Neural progenitor cell (in vitro differentiated cells): Measurements from ENCODE around the gene ZFAND5. TPM values are rescaled to one million over a fixed set of nuclear protein-coding genes. Genes with fewer than 3 reads are reported as not detected.

Source experiments
- DNase-seq: peaks from one replicate; pipeline ENCODE4 v3.0.0-alpha.2; 2016; ENCODE audit warnings: low spot score
- H2AFZ ChIP-seq: fragments of 200-600 bp; sonication (generic); replicated peaks from 2 replicates; pipeline ENCODE4 v1.6.1; 2016; ENCODE audit warnings: antibody characterized with exemption
- H3F3A ChIP-seq: fragments of 200-600 bp; sonication (generic); 2 replicates; pipeline ENCODE4 v1.6.1; 2016; ENCODE audit warnings: antibody characterized with exemption, low read depth
- H3K27ac ChIP-seq: fragments of 200-600 bp; sonication (generic); 2 replicates; pipeline ENCODE4 v1.5.1; 2016; ENCODE audit warnings: mild to moderate bottlenecking
- H3K27me3 ChIP-seq: fragments of 200-600 bp; sonication (generic); 2 replicates; pipeline ENCODE4 v1.6.1; 2016; ENCODE audit warnings: mild to moderate bottlenecking, moderate library complexity
- H3K36me3 ChIP-seq: fragments of 200-600 bp; sonication (generic); 2 replicates; pipeline ENCODE4 v1.5.1; 2016
- H3K4me1 ChIP-seq: fragments of 200-600 bp; sonication (generic); 2 replicates; pipeline ENCODE4 v1.6.1; 2016; ENCODE audit warnings: mixed run types
- H3K4me2 ChIP-seq: fragments of 200-600 bp; sonication (generic); 2 replicates; pipeline ENCODE4 v1.6.1; 2016
- H3K4me3 ChIP-seq: fragments of 200-600 bp; sonication (generic); 2 replicates; pipeline ENCODE4 v1.5.1; 2016
- H3K79me2 ChIP-seq: fragments of 200-600 bp; sonication (generic); 2 replicates; pipeline ENCODE4 v1.6.1; 2016; ENCODE audit warnings: low read depth
- H3K9ac ChIP-seq: fragments of 200-600 bp; sonication (generic); 2 replicates; pipeline ENCODE4 v1.6.1; 2016
- H3K9me3 ChIP-seq: fragments of 200-600 bp; sonication (generic); 2 replicates; pipeline ENCODE4 v1.5.1; 2016; ENCODE audit warnings: low read depth
- H4K20me1 ChIP-seq: fragments of 200-600 bp; sonication (generic); 2 replicates; pipeline ENCODE4 v1.6.1; 2016; ENCODE audit warnings: low read depth
- H3K27ac Mint-ChIP-seq: 3 replicates; pipeline ENCODE4 v1.8.0; 2021; ENCODE audit warnings: mixed read lengths
- H3K27me3 Mint-ChIP-seq: 2 replicates; pipeline ENCODE4 v1.8.0; 2022; ENCODE audit warnings: low read depth, mild to moderate bottlenecking, inconsistent platforms, moderate library complexity, mixed read lengths; ENCODE audit not compliant: insufficient read depth
- H3K36me3 Mint-ChIP-seq: 3 replicates; pipeline ENCODE4 v1.8.0; 2021; ENCODE audit warnings: mixed read lengths
- H3K4me1 Mint-ChIP-seq: 3 replicates; pipeline ENCODE4 v1.8.0; 2021; ENCODE audit warnings: mixed read lengths
- H3K4me3 Mint-ChIP-seq: 3 replicates; pipeline ENCODE4 v1.8.0; 2021; ENCODE audit warnings: mild to moderate bottlenecking, moderate library complexity, mixed read lengths
- H3K9me3 Mint-ChIP-seq: 3 replicates; pipeline ENCODE4 v1.8.0; 2020; ENCODE audit warnings: mixed read lengths
- CTCF ChIP-seq: fragments of 200-600 bp; sonication (generic); IDR thresholded peaks from 2 replicates; pipeline ENCODE4 v1.5.1; 2017; ENCODE audit warnings: antibody characterized with exemption, mild to moderate bottlenecking
- EZH2 ChIP-seq: fragments of 200-600 bp; sonication (generic); IDR thresholded peaks from 2 replicates; pipeline ENCODE4 v1.6.1; 2017; ENCODE audit warnings: antibody characterized with exemption, mild to moderate bottlenecking, moderate library complexity
- EZH2phosphoT487 ChIP-seq: fragments of 200-600 bp; sonication (generic); IDR thresholded peaks from 2 replicates; pipeline ENCODE4 v1.6.1; 2017; ENCODE audit warnings: antibody characterized with exemption
- total RNA-seq: library from RNA; depleted of rRNA; stranded (reverse); fragments of >200 nt; gene quantifications from 2 replicates; pipeline ENCODE4 v1.2.3, GENCODE V29; 2015; ENCODE audit warnings: low replicate concordance

ZFAND5 gene
- total RNA-seq, 1 donor from 2014 or later, result 162 TPM

- no peak for DNase-seq
- H3K9me3 Mint-ChIP-seq, result no peaks in the 10 kb centered on the region
- no peaks in the 10 kb centered on the region for H3K27me3 ChIP-seq
- H3K4me3 Mint-ChIP-seq, result no peak overlapping the region
- H3K27me3 Mint-ChIP-seq, result peaks cover under 1% of the 10 kb centered on the region
- H3K4me1 Mint-ChIP-seq, result peaks cover 14% of the 10 kb centered on the region
- H2AFZ ChIP-seq, result no peak overlapping the region
- no peak overlapping the region for H3K4me2 ChIP-seq
- TF ChIP-seq CTCF (no peak), EZH2phosphoT487 (no peak), EZH2 (no peak)
- H3K27ac Mint-ChIP-seq, result no peak overlapping the region
- peaks cover under 1% of the 10 kb centered on the region for H4K20me1 ChIP-seq
- H3K36me3 ChIP-seq, result peaks cover 1% of the 10 kb centered on the region
- no peak overlapping the region for H3K27ac ChIP-seq
- H3F3A ChIP-seq, result peaks cover 25% of the 10 kb centered on the region
- peaks cover 8% of the 10 kb centered on the region for H3K36me3 Mint-ChIP-seq
- no peak overlapping the region for H3K4me3 ChIP-seq
- H3K4me1 ChIP-seq, result no peaks in the 10 kb centered on the region
- no peaks in the 10 kb centered on the region for H3K9me3 ChIP-seq
- H3K9ac ChIP-seq, result no peak overlapping the region
- no peaks in the 10 kb centered on the region for H3K79me2 ChIP-seq
Observed at GRCh38 chr9:72349240-72349639, 15.8 kb downstream of the ZFAND5 start.

GRCh38 chr9:72346333-72346732 lies 18.7 kb downstream of the ZFAND5 start:
- no peaks in the 10 kb centered on the region for H3F3A ChIP-seq
- no peaks in the 10 kb centered on the region for H3K27me3 ChIP-seq
- Mint-ChIP-seq H3K36me3 (no peaks in the 10 kb centered on the region), H3K27me3 (peaks cover 4% of the 10 kb centered on the region), H3K27ac (no peak overlapping the region), H3K9me3 (no peaks in the 10 kb centered on the region), H3K4me1 (peaks cover 14% of the 10 kb centered on the region), H3K4me3 (no peak overlapping the region)
- no peak overlapping the region for H3K9ac ChIP-seq
- no peaks in the 10 kb centered on the region for H3K36me3 ChIP-seq
- no peaks in the 10 kb centered on the region for H3K4me1 ChIP-seq
- DNase-seq, result no peak
- H3K9me3 ChIP-seq, result no peaks in the 10 kb centered on the region
- no peaks in the 10 kb centered on the region for H3K79me2 ChIP-seq
- no peak for TF ChIP-seq CTCF
- no peak for TF ChIP-seq EZH2phosphoT487
- H3K27ac ChIP-seq, result no peak overlapping the region
- H2AFZ ChIP-seq, result no peak overlapping the region
- H3K4me3 ChIP-seq, result no peak overlapping the region
- no peak overlapping the region for H3K4me2 ChIP-seq
- no peaks in the 10 kb centered on the region for H4K20me1 ChIP-seq

GRCh38 chr9:72338631-72339030 lies 26.4 kb downstream of the ZFAND5 start:
- H4K20me1 ChIP-seq, result no peaks in the 10 kb centered on the region
- no peak overlapping the region for H2AFZ ChIP-seq
- no peak overlapping the region for H3K27ac ChIP-seq
- H3K4me1 Mint-ChIP-seq, result peaks cover 4% of the 10 kb centered on the region
- no peaks in the 10 kb centered on the region for H3K36me3 ChIP-seq
- no peaks in the 10 kb centered on the region for H3K79me2 ChIP-seq
- no peak overlapping the region for H3K9ac ChIP-seq
- no peaks in the 10 kb centered on the region for H3K4me1 ChIP-seq
- H3K27me3 Mint-ChIP-seq, result no peaks in the 10 kb centered on the region
- H3K36me3 Mint-ChIP-seq, result no peaks in the 10 kb centered on the region
- H3K4me2 ChIP-seq, result no peak overlapping the region
- no peaks in the 10 kb centered on the region for H3F3A ChIP-seq
- no peak overlapping the region for H3K4me3 ChIP-seq
- H3K9me3 Mint-ChIP-seq, result peaks cover 3% of the 10 kb centered on the region
- no peaks in the 10 kb centered on the region for H3K9me3 ChIP-seq
- no peak overlapping the region for H3K4me3 Mint-ChIP-seq
- no peaks in the 10 kb centered on the region for H3K27me3 ChIP-seq
- no peak for DNase-seq
- H3K27ac Mint-ChIP-seq, result no peak overlapping the region
- TF ChIP-seq EZH2phosphoT487, result no peak
- no peak for TF ChIP-seq EZH2
- TF ChIP-seq CTCF, result no peak
